ENCODE results near the gene KLHL13. TPM values are rescaled to one million over a fixed set of nuclear protein-coding genes. Genes with fewer than 3 reads are reported as not detected.

The KLHL13 gene
- total RNA-seq, 2 donors from 2014 or later = 8.9 to 10.7 TPM

DNA sequence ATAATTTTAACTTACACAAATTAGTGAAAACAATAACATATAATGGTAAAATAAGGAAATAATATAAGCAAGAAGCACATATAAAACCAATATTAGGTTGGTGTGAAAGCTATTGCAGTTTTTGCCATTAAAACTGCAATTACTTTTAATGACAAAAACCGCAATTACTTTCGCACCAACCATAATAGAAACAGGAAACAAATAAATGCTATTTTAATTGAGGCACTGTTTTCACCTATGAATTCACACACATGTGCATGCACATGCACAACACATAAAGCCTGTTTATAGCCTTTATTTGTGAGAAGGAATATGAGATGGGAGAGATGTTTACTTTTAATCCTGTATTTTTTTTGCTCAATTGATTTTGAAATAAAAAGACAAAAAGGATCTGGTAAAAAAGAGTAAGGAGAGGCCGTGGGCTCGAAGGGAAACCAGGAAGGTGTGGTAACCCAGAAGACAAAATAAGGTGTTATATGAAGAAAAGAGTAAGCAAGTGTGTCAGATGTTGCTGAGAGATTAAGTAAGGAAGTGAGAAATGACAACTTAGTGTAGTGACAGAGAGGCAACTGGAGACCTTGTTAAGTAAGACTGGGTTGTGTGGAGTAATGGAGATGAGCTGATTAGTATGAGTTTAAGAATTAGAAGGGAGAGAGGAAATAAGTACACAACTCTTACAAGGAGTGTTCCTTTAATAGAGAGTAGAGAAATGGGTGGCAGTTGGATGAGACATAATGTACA is 69.0 kb downstream of the KLHL13 start:
- Histone ChIP-seq H3K36me3 (no peaks in the 10 kb centered on the region), H3K27me3 (replicated peaks; ENCODE audit: insufficient read depth) (no peaks in the 10 kb centered on the region), H3K27ac (no peak overlapping the region), H3K4me3 (no peak overlapping the region), H3K9me3 (no peaks in the 10 kb centered on the region), H3K4me1 (replicated peaks) (no peaks in the 10 kb centered on the region)
- TF ChIP-seq POLR2A (IDR thresholded peaks at IDR 0.05) (no peak), POLR2AphosphoS5 (IDR thresholded peaks at IDR 0.05) (no peak)
- TF ChIP-seq, protein P1, sequence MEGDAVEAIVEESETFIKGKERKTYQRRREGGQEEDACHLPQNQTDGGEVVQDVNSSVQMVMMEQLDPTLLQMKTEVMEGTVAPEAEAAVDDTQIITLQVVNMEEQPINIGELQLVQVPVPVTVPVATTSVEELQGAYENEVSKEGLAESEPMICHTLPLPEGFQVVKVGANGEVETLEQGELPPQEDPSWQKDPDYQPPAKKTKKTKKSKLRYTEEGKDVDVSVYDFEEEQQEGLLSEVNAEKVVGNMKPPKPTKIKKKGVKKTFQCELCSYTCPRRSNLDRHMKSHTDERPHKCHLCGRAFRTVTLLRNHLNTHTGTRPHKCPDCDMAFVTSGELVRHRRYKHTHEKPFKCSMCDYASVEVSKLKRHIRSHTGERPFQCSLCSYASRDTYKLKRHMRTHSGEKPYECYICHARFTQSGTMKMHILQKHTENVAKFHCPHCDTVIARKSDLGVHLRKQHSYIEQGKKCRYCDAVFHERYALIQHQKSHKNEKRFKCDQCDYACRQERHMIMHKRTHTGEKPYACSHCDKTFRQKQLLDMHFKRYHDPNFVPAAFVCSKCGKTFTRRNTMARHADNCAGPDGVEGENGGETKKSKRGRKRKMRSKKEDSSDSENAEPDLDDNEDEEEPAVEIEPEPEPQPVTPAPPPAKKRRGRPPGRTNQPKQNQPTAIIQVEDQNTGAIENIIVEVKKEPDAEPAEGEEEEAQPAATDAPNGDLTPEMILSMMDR (IDR thresholded peaks at IDR 0.05) = no peak
- intact Hi-C loops (cut with DNase I) = no loop called here
- 75% methylated on average over 4 of the region's 4 CpGs for WGBS
- no peak for DNase-seq (ENCODE audit: low spot score)

DNA sequence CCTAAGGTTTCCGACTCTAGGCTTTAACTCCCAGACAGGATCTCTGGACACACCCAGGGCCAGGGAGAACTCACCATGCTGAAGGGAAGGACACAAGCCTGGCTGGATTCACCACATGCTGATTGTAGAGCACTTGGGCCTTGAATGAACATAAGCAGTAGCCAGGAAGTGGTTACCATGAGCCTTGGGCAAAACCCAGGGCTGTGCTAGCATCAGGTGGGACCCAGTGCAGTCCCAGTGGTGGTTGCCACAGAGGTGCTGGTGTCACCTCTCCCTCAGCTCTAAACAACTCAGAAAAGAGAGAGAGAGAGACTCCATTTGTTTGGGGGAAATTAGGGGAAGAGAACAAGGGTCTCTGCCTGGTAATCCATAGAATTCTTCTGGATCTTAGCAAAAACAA is 77.0 kb downstream of the KLHL13 start:
- H3K4me3 ChIP-seq = no peak overlapping the region
- WGBS = 100% methylated on average over 1 of the region's 1 CpG
- intact Hi-C loops (cut with DNase I) = no loop called here
- no peaks in the 10 kb centered on the region for H3K9me3 ChIP-seq
- no peak for DNase-seq (ENCODE audit: low spot score)
- TF ChIP-seq, protein P1 (IDR thresholded peaks at IDR 0.05) = no peak
- TF ChIP-seq POLR2A (IDR thresholded peaks at IDR 0.05) (no peak), POLR2AphosphoS5 (IDR thresholded peaks at IDR 0.05) (no peak)
- no peak overlapping the region for H3K27ac ChIP-seq
- no peaks in the 10 kb centered on the region for H3K36me3 ChIP-seq
- no peaks in the 10 kb centered on the region for H3K4me1 ChIP-seq (replicated peaks)
- no peaks in the 10 kb centered on the region for H3K27me3 ChIP-seq (replicated peaks; ENCODE audit: insufficient read depth)

DNA sequence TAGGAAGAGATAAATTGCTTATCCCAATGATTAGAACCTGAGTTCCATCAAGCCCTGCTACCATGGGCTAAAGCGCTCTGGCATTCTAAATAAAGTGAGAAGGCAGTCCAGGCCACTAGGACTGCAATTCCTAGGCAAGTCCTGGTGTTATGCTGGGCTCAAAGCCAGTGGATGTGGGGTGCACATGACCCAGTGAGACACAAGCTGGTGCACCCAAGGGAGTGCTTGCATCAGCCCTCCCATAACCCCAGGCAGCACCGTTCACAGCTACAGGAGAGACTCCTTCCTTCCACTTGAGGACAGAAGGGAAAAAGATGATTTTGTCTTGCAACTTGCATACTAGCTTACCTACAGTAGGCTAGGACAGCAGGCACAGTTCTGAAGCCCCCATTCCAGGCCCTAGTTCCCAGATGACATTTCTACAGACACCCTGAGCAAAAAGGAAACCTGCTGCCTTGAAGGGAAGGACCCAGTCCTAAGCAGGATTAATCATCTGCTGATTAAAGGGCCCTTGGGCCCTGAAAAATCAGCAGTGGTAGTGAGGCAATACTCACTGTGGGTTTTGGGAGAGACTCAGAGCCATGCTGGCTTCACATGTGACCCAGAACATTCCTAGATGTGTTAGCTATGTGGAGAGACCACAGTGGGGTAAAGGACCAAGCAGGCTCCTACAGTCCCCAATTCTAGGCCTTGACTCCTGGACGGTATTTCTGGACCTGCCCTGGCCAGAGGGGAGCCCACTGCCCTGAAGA is 77.8 kb downstream of the KLHL13 start:
- H3K4me1 ChIP-seq (replicated peaks) = no peaks in the 10 kb centered on the region
- 100% methylated on average over 2 of the region's 3 CpGs for WGBS
- no peaks in the 10 kb centered on the region for H3K36me3 ChIP-seq
- H3K9me3 ChIP-seq = no peaks in the 10 kb centered on the region
- no peaks in the 10 kb centered on the region for H3K27me3 ChIP-seq (replicated peaks; ENCODE audit: insufficient read depth)
- intact Hi-C loops (cut with DNase I) = no loop called here
- no peak overlapping the region for H3K4me3 ChIP-seq
- DNase-seq (ENCODE audit: low spot score) = no peak
- H3K27ac ChIP-seq = no peak overlapping the region
- no peak for TF ChIP-seq POLR2AphosphoS5 (IDR thresholded peaks at IDR 0.05)
- TF ChIP-seq, protein P1 (IDR thresholded peaks at IDR 0.05) = no peak
- no peak for TF ChIP-seq POLR2A (IDR thresholded peaks at IDR 0.05)

DNA sequence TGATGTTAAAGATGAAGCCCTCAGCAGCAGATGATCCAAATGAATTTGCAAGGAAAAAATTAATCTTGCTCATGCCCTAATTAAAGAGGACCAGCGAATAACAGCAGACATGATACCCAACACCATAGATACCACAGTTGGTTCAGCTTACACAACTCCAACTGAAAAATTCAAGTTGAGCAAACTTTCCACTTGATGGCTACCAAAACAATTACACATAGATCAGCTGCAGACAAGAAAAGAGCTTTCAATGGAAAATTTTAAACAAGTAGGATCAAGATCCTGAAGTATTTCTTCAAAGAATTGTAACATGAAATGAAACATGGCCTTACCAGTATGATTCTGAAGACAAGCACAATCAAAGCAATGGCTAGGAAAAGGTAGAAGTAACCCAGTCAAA is 90.0 kb downstream of the KLHL13 start:
- 90% methylated on average over 1 of the region's 1 CpG for WGBS
- H3K9me3 ChIP-seq = no peaks in the 10 kb centered on the region
- H3K4me1 ChIP-seq (replicated peaks) = no peaks in the 10 kb centered on the region
- intact Hi-C loops (cut with DNase I) = no loop called here
- no peaks in the 10 kb centered on the region for H3K36me3 ChIP-seq
- DNase-seq (ENCODE audit: low spot score) = no peak
- TF ChIP-seq POLR2AphosphoS5 (IDR thresholded peaks at IDR 0.05) = no peak
- no peak for TF ChIP-seq POLR2A (IDR thresholded peaks at IDR 0.05)
- TF ChIP-seq, protein P1 (IDR thresholded peaks at IDR 0.05) = no peak
- no peaks in the 10 kb centered on the region for H3K27me3 ChIP-seq (replicated peaks; ENCODE audit: insufficient read depth)
- H3K4me3 ChIP-seq = no peak overlapping the region
- no peak overlapping the region for H3K27ac ChIP-seq

Measured in prostate gland (tissue), 2 donors.